SK-N-SH (cell line): ENCODE data around the gene PSTPIP1. TPM values are rescaled to one million over a fixed set of nuclear protein-coding genes. Genes with fewer than 3 reads are reported as not detected.

Experiments used
- CTCF ChIA-PET: fragments of 300-600, 350-600 bp; formaldehyde crosslinking; extraction: SDS; loops from one replicate; lab custom pipeline; 2021; lab: Yijun Ruan, JAX
- POLR2A ChIA-PET: fragments of 350-600 bp; sonication (Branson Sonifier 250); formaldehyde crosslinking; extraction: SDS; loops from one replicate; lab custom pipeline; 2020; ENCODE audit warnings: antibody characterized with exemption, inconsistent platforms; lab: Yijun Ruan, JAX
- DNase-seq: peaks from one replicate; pipeline ENCODE4 v3.0.0; 2012
- H2AFZ ChIP-seq: fragments of 200-600 bp; sonication (generic); 2 replicates; pipeline ENCODE4 v1.8.1; 2016; ENCODE audit warnings: antibody characterized with exemption, mild to moderate bottlenecking, low read depth
- H3F3A ChIP-seq: fragments of 200-600 bp; sonication (generic); replicated peaks from 2 replicates; pipeline ENCODE3; 2016; ENCODE audit warnings: antibody characterized with exemption, mild to moderate bottlenecking; ENCODE audit not compliant: insufficient read depth
- H3K27ac ChIP-seq, 2 experiments: fragments of 200-500 bp in 1 of 2; fragments of 200-600 bp in 1 of 2; sonication (Bioruptor generic) in 1 of 2; sonication (generic), shearing (Covaris generic) in 1 of 2; 2 replicates each; pipeline versions ENCODE4 v1.5.1 to v1.6.1; 2014 to 2016; ENCODE audit warnings: low read depth in 2 of 2, inconsistent platforms in 1 of 2, low read length in 1 of 2, mild to moderate bottlenecking in 1 of 2, mixed read lengths in 1 of 2
- H3K27me3 ChIP-seq: fragments of 200-600 bp; sonication (generic), shearing (Covaris generic); 2 replicates; pipeline ENCODE4 v1.6.1; 2016; ENCODE audit warnings: mixed run types; ENCODE audit not compliant: insufficient read depth
- H3K36me3 ChIP-seq, 2 experiments: fragments of 200-500 bp in 1 of 2; fragments of 200-600 bp in 1 of 2; sonication (Bioruptor generic) in 1 of 2; sonication (generic) in 1 of 2; replicated peaks in 1 of 2; 2 replicates each; pipeline versions ENCODE3 to v1.5.1; 2014 to 2016; ENCODE audit warnings: low read length in 1 of 2, mild to moderate bottlenecking in 1 of 2; ENCODE audit not compliant: insufficient read depth in 2 of 2, control insufficient read depth in 1 of 2
- H3K4me1 ChIP-seq, 2 experiments: fragments of 200-500 bp in 1 of 2; fragments of 200-600 bp in 1 of 2; sonication (Bioruptor generic) in 1 of 2; sonication (generic), shearing (Covaris generic) in 1 of 2; 2 replicates each; pipeline versions ENCODE4 v1.5.1 to v1.6.1; 2014 to 2016; ENCODE audit warnings: low read depth in 1 of 2, low read length in 1 of 2, mixed run types in 1 of 2; ENCODE audit not compliant: insufficient read depth in 2 of 2, control insufficient read depth in 1 of 2
- H3K4me2 ChIP-seq: fragments of 200-600 bp; sonication (generic), shearing (Covaris generic); 2 replicates; pipeline ENCODE4 v1.6.1; 2017; ENCODE audit warnings: mixed run types
- H3K4me3 ChIP-seq, 2 experiments: fragments of 200-500 bp in 1 of 2; fragments of 200-600 bp in 1 of 2; sonication (Bioruptor generic) in 1 of 2; sonication (generic), shearing (Covaris generic) in 1 of 2; 2 replicates each; pipeline versions ENCODE4 v1.5.1 to v1.8.1; 2014 to 2016; ENCODE audit warnings: low read depth in 2 of 2, inconsistent platforms in 1 of 2, low read length in 1 of 2, mild to moderate bottlenecking in 1 of 2, mixed read lengths in 1 of 2, moderate library complexity in 1 of 2
- H3K79me2 ChIP-seq: fragments of 200-600 bp; sonication (generic); 2 replicates; pipeline ENCODE4 v1.8.1; 2017; ENCODE audit warnings: mild to moderate bottlenecking; ENCODE audit not compliant: insufficient read depth
- H3K9ac ChIP-seq: fragments of 200-600 bp; sonication (generic); 2 replicates; pipeline ENCODE4 v1.6.1; 2017; ENCODE audit warnings: mixed run types
- H3K9me2 ChIP-seq: fragments of 200-600 bp; sonication (generic); 2 replicates; pipeline ENCODE4 v1.6.1; 2017; ENCODE audit warnings: mixed run types
- H3K9me3 ChIP-seq: fragments of 200-600 bp; sonication (generic); 2 replicates; pipeline ENCODE4 v1.6.1; 2017; ENCODE audit warnings: mixed run types, mild to moderate bottlenecking, moderate library complexity
- H4K20me1 ChIP-seq: fragments of 200-600 bp; sonication (generic); 2 replicates; pipeline ENCODE4 v1.6.1; 2017; ENCODE audit warnings: mild to moderate bottlenecking, mixed run types; ENCODE audit not compliant: insufficient read depth
- CTCF ChIP-seq: fragments of 200-600 bp; sonication (generic); IDR thresholded peaks from 2 replicates; pipeline ENCODE4 v1.6.1; 2017; ENCODE audit warnings: antibody characterized with exemption, mild to moderate bottlenecking, moderate library complexity
- ELF1 ChIP-seq: IDR thresholded peaks from 2 replicates; pipeline ENCODE4 v1.4.0; 2012
- EZH2phosphoT487 ChIP-seq: fragments of 200-600 bp; sonication (generic); IDR thresholded peaks from 2 replicates; pipeline ENCODE4 v1.6.1; 2017; ENCODE audit warnings: low read depth, mixed run types, mild to moderate bottlenecking, antibody characterized with exemption, moderate library complexity, borderline replicate concordance
- FOSL2 ChIP-seq: IDR thresholded peaks from 2 replicates; pipeline ENCODE4 v1.4.0; 2012; ENCODE audit warnings: low read depth, mild to moderate bottlenecking, moderate library complexity, borderline replicate concordance
- FOXJ3 ChIP-seq: sonication (generic); formaldehyde crosslinking; IDR thresholded peaks from 2 replicates; pipeline ENCODE4 v1.5.1; 2020; ENCODE audit warnings: mild to moderate bottlenecking, missing genetic modification reagents
- FOXM1 ChIP-seq: IDR thresholded peaks from 2 replicates; pipeline ENCODE4 v1.4.0; 2012; ENCODE audit warnings: low read depth, mild to moderate bottlenecking
- GABPA ChIP-seq: IDR thresholded peaks from 2 replicates; pipeline ENCODE4 v1.4.0; 2012; ENCODE audit warnings: low read depth, mild to moderate bottlenecking
- JUND ChIP-seq: IDR thresholded peaks from 2 replicates; pipeline ENCODE4 v1.4.0; 2012
- MXI1 ChIP-seq: IDR thresholded peaks from 2 replicates; pipeline ENCODE4 v1.6.1; 2012; ENCODE audit warnings: mild to moderate bottlenecking, low read depth, low read length, improper control_type of control experiment
- NFIC ChIP-seq: IDR thresholded peaks from 2 replicates; pipeline ENCODE4 v1.4.0; 2012; ENCODE audit warnings: borderline replicate concordance
- POLR2AphosphoS5 ChIP-seq: IDR thresholded peaks from 2 replicates; pipeline ENCODE4 v1.6.1; 2012; ENCODE audit warnings: low read depth, low read length
- RAD21 ChIP-seq: IDR thresholded peaks from 2 replicates; pipeline ENCODE4 v1.6.1; 2012; ENCODE audit warnings: mild to moderate bottlenecking, low read length
- RCOR1 ChIP-seq: fragments of 150-350 bp; IDR thresholded peaks from 2 replicates; pipeline ENCODE4 v1.6.1; 2017; ENCODE audit warnings: antibody characterized with exemption, low read length
- RFX5 ChIP-seq: IDR thresholded peaks from 2 replicates; pipeline ENCODE4 v1.6.1; 2012; ENCODE audit warnings: mild to moderate bottlenecking, improper control_type of control experiment, low read length
- RXRA ChIP-seq: IDR thresholded peaks from 2 replicates; pipeline ENCODE4 v1.4.0; 2012; ENCODE audit warnings: low read depth, mild to moderate bottlenecking, borderline replicate concordance
- TAF1 ChIP-seq: IDR thresholded peaks from 2 replicates; pipeline ENCODE4 v1.6.1; 2012; ENCODE audit warnings: low read depth, mild to moderate bottlenecking, low read length, moderate library complexity, borderline replicate concordance
- TCF12 ChIP-seq: IDR thresholded peaks from 2 replicates; pipeline ENCODE4 v1.4.0; 2012
- YY1 ChIP-seq: IDR thresholded peaks from 2 replicates; pipeline ENCODE4 v1.4.0; 2012; ENCODE audit warnings: low read depth, mild to moderate bottlenecking
- ZBTB33 ChIP-seq: IDR thresholded peaks from 2 replicates; pipeline ENCODE4 v1.4.0; 2012; ENCODE audit warnings: low read depth, borderline replicate concordance
- WGBS: methylation state at CpG from one replicate; pipeline ENCODE4 v1.1.6; 2017; ENCODE audit warnings: low lambda C conversion rate; 5-methylcytosine and 5-hydroxymethylcytosine counted together
- polyA plus RNA-seq, 3 experiments: library from polyadenylated mRNA; depleted of rRNA; stranded (reverse); fragments of >200 nt; gene quantifications; 2 replicates each; pipeline ENCODE4 v1.2.3, GENCODE V29; 2012

The PSTPIP1 gene
- polyA plus RNA-seq, 1 of the 3 experiments (the other 2 are of a cell fraction) = 0.69 TPM

DNA sequence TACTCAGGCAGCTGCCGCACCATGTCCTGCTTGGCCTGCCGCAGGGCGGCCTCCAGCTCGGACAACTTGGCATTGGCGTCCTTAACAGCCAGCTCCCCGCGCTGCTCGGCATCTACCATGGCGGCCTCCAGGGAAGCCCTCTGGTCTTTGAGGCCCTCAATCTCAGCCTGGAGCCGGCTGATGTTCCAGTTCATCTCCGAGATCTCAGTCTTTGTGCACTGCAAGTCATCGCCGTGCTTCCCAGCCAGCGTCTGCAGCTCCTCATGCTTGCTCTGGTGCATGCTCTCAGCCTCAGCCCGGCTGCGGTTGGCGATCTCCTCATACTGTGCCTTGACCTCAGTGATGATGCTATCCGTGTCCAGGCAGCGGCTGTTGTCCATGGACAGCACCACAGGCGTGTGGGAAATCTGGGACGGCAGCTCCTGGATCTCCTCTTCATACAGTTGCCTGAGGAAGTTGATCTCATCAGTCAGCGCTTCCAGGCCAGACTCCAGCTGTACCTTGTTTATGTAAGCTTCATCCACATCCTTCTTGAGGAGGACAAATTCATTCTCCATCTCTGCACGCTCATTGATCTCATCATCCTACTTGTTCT is 15.5 kb upstream of the PSTPIP1 start:
- Histone ChIP-seq H3K9me2 (no peaks in the 10 kb centered on the region), H3K9ac (no peak overlapping the region), H3K79me2 (no peaks in the 10 kb centered on the region), H3K4me2 (no peak overlapping the region), H3F3A (no peaks in the 10 kb centered on the region), H3K4me1 (peaks cover 0 to 3% of the 10 kb centered on the region in 2 experiments; a peak in 1 of 4 replicates), H2AFZ (no peak overlapping the region), H3K27me3 (no peaks in the 10 kb centered on the region), H3K36me3 (no peaks in the 10 kb centered on the region), H3K9me3 (peaks cover 5% of the 10 kb centered on the region), H3K4me3 (no peak overlapping the region), H3K27ac (no peak overlapping the region), H4K20me1 (no peaks in the 10 kb centered on the region)
- WGBS = 77% methylated on average over 17 of the region's 23 CpGs
- no peak for DNase-seq
- TF ChIP-seq RFX5 (no peak), FOXJ3 (CRISPR knock-in tag) (no peak), CTCF (no peak), NFIC (no peak), ELF1 (no peak), TCF12 (no peak), FOXM1 (no peak), GABPA (no peak)
- CTCF ChIA-PET = interaction anchor here (0.7 to 1.1 kb wide), 4 partner anchors 9 to 37 kb away, joined by 3 read pairs; no protein-coding TSS in a partner anchor
- POLR2A ChIA-PET = interaction anchor here (0.7 to 0.9 kb wide), 2 partner anchors 16 to 92 kb away, joined by 3 read pairs; partner anchors contain the start of gene TSPAN3

- Histone ChIP-seq H3K9me2 (no peaks in the 10 kb centered on the region), H3F3A (no peaks in the 10 kb centered on the region), H4K20me1 (no peaks in the 10 kb centered on the region), H2AFZ (no peak overlapping the region), H3K9ac (no peak overlapping the region), H3K4me1 (peaks cover 0 to 3% of the 10 kb centered on the region in 2 experiments; a peak in 1 of 4 replicates), H3K9me3 (peaks cover 5% of the 10 kb centered on the region), H3K36me3 (no peaks in the 10 kb centered on the region), H3K4me3 (no peak overlapping the region), H3K4me2 (no peak overlapping the region), H3K27ac (no peak overlapping the region), H3K79me2 (no peaks in the 10 kb centered on the region), H3K27me3 (no peaks in the 10 kb centered on the region)
- no peak for DNase-seq
- CTCF ChIA-PET = interaction anchor here (0.9 to 1.1 kb wide), 3 partner anchors 8 to 38 kb away, joined by 3 read pairs; no protein-coding TSS in a partner anchor
- 51% methylated on average over 5 of the region's 7 CpGs for WGBS
- TF ChIP-seq FOSL2 (no peak), EZH2phosphoT487 (no peak), RAD21 (no peak), YY1 (no peak), POLR2AphosphoS5 (no peak), GABPA (no peak), JUND (no peak), ZBTB33 (no peak), RXRA (no peak), CTCF (no peak), TCF12 (no peak), RCOR1 (no peak), MXI1 (no peak), TAF1 (no peak), FOXJ3 (CRISPR knock-in tag) (no peak)
- POLR2A ChIA-PET = no interaction called here
These were observed 14.9 kb upstream of the PSTPIP1 start for GRCh38 chr15:76979996-76980520.
